UCSD-AML1 (cell line): Measurements from ENCODE around the gene PODXL2.

ENCODE experiments used
- DNase-seq: peaks from one replicate; lab custom pipeline; 2025; ENCODE audit not compliant: unreplicated experiment; lab: John Stamatoyannopoulos, UW

The PODXL2 gene

DNA sequence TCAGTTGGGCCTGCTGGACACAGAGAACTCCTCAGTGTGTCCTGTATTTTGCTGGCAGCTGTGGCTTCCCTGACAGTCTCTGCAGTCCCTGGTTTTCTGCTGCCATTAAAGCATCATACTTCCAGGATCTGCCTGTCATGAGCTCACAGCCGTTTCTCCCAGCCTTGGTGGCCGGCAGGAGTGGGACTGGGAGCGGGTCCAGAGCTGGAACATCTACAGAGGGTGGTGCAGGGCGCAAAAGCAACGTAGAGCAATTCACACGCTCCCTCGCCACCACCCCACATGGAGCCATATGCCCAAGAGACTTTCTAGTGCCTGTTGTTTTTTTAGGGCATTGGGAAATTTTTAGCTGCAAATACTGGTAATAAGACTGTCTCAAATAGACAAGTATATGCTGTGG, 77.3 kb downstream of the PODXL2 start:
- no peak for DNase-seq

GRCh38 chr3:127706785-127707351, 77.9 kb downstream of the PODXL2 start:
- DNase-seq: no peak

DNA sequence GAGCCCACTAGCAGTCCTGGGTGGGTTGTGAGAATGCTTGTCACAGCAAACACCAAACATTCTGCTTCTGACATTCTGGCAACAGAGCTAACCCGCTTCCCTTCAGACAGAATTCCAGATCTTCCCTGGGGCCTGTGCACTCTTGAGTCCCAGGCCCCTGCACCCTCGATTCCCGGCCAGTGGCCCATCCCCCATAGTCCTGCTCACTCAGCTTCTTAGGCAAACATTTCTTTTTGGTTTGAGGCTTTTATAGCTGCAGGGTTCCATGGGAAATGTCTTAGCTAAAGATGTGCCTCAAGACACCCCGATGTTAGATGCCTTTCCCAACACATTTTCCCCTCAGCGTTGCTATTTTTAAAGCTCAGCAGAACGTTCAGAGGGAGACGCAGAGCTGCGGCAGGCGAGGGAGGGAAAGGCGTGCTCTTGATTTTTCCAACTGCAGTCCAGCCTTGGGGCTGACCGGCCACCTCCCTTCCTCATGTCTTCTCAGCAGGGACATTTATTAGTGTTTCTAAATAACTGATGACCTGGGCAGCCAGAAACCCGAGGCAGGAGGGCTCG, 78.9 kb downstream of the PODXL2 start:
- DNase-seq: no peak

DNA sequence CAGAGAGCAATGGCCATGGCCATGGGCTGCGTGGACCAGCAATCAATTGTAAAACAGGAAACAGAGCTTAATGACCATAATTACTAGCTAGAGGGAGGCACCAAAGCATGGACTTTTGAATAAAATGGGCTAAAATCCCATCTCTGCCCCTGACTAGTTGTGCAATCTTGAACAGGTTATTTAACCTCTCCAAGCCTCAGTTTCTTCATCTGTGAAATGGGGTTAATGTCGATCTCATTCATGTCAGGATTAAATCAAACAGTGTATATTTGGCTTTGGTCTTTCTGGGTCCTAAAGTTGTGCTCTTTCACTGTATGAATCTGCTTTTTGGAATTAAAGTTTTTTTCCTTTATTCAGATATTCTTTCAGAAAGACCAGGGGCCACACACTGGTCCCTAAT, 79.9 kb downstream of the PODXL2 start:
- no peak for DNase-seq

DNA sequence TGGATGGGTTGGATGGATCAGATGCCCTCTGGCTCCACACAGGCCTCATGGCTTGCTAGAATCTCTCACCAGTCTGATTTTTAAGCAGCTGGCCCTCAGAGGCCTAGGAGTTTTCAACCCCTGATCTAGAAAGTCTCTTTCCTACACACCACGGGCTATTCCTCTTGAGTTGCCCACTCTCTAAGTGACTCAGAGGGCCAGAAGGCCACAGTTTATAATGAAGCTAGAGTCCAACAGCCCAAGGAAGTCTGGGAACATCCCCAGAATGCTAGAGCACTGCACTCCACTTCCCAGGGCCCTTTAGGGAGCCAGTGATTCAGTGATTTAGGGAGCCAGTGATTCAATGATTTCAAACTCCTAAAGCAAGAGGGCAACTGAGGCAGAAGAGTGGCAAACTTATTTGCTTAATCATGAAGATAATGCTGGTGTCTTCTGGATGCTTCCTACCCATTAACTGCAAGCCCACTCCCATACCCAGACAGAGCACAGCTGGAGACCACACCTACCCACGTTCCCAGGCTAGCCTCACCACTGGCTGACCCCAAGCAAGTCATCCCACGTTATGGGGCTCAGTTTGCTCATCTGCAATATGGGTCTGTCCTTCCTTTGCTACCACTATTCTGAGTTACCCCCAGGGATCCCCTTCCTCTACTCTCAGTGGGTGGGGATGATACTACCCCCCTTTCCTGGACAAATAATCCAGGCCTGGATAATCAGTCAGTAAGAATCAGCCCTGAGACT, 80.5 kb downstream of the PODXL2 start:
- no peak for DNase-seq

- DNase-seq: no peak
Measured at GRCh38 chr3:127710155-127710941, 81.4 kb downstream of the PODXL2 start.

- DNase-seq: no peak
Measured at GRCh38 chr3:127711021-127711695, 82.2 kb downstream of the PODXL2 start.

GRCh38 chr3:127711896-127712295, 82.9 kb downstream of the PODXL2 start:
- DNase-seq: no peak

GRCh38 chr3:127712461-127712860, 83.5 kb downstream of the PODXL2 start:
- no peak for DNase-seq

- no peak for DNase-seq
Measured at GRCh38 chr3:127712881-127713771, 84.1 kb downstream of the PODXL2 start.

DNA sequence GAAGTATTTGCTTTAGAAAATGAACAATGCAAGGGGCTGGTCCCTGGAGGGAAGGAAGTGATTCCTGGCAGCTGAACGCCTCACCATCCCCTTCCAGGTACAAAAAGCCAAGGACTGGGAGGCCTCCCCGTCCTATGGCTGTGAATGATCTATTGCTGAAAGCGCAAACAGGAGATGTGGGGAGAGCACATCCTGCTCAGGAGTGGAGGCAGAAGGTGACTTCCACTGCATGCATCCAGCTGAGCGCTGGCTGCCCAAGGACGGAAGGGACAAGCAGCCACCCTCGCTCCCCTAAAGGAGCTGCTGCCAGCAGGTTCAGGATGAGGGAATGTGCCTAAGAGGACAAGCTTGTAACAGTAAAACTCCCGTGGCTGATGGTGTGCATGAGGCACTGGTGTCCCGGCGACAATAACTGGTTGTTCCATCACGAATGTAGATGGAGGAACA, 85.2 kb downstream of the PODXL2 start:
- DNase-seq: no peak

GRCh38 chr3:127714866-127715265, 85.9 kb downstream of the PODXL2 start:
- DNase-seq: no peak

- DNase-seq: no peak
Measured at GRCh38 chr3:127715532-127715931, 86.5 kb downstream of the PODXL2 start.

DNA sequence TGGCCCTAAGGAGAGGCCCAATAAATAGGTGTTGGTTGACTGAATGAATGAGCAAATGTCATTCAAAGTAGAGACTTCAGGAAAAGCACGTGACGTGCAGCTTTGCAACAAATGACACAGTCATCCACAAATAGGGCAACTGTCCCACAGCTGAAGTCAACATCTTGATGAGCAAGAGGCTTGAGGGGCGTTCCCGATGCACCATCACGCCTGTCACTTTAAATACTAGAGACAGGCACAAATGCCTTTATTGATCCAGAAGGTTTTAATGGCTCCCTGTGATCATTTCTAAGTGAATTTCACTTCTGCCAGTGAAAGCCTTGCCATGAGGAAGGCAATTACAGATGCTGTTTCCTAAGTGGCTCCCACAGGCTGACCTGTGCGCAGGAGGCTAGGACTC, 87.4 kb downstream of the PODXL2 start:
- DNase-seq: no peak

DNA sequence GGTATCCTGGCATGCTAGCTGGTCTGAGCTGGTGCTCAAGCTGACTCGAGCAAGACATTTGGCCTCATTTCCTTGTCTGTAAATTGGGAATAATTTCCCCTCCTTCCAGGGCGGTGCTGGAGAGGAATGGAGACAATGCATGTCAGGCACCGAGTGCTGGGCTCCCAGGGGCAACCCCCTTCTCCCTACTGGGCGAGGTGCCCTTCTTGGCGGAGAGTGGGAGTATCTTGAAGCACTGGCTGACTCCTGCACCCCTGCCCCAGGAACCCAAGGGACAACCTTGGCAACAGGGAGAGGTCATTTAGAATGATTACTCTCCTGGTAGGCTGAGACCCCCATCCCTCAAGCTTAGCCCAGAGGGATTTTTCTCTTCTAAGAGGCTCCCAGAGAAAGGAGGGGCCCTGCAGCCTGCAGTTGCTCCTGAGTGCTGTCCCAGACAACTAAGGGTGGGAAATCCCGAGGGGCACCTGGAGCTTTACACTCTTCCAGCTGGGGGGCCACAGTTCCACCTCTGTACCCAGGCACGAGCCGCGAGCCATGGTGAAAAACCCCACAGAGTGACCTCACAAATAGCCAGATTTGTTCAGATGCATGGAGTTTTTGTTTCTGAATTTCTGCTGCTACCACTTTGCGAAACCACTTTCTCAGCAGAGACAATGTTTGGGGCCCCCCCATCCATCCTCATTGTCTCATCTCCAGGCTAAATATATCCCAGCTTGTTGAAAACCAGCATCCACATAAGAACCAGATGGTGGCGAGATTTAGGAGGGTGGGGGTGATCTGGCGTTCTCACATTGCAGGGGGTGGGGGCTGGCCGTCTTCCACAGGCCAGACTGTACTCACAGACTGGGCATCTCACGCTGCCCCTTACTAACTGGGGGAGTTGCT, 88.6 kb downstream of the PODXL2 start:
- DNase-seq: no peak

DNA sequence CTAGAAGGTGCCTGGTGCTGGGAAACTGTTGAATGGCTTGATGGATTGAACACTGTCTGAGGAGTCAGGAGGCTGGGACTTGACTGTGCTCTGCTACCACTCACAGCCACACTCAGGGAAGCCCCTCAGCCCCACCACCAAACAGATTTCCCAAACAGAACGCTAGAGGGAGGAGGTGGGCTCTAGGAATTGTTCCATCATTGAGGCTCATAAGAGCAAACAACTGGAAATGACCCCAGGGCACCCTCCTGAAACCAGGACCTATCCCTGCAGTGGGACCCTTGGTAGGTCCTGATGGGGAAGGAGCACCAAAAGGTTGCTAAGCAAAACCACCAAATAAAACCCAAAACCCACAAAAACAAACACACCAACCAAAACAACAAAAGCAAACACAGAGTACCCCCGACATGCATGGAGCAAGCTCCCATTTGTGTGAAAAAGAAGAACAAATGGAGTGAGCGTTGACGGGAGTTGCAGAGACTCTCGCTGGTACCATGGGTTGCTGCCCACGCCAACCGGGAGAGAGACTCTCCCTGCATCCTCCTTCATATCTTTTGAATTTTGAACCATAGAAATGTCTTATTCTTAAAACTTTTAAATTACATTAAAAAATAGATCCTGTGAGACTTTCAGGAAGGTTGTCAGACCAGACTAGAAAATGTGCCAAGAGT, 89.4 kb downstream of the PODXL2 start:
- no peak for DNase-seq

DNA sequence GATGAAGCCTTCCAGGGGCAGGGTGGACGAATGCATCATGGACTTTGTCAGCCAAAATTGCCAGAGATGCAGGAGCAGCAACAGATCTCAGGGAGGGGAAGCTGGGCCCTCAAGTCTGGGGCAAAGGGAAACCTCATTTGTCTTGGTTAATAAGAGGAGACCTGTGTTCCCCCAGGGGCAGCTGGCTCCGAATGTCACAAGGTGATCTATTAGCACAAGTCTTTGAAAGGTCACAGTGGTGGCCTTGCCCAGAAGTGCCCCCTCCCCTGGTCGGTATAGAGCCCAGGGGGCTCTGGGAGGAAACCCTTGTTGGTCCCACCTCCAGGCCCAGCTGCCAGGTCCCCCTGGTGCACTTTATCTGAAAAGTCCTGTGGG, 89.9 kb downstream of the PODXL2 start:
- DNase-seq: no peak

GRCh38 chr3:127719369-127719768, 90.4 kb downstream of the PODXL2 start:
- no peak for DNase-seq
